Activated T-cell treated with anti-CD3 and anti-CD28 coated beads, Interleukin-2, amount 50 U/mL, for 48 hours (primary cell): Measurements from ENCODE around the gene MLEC.
A peak's percentile ranks its signal among the peaks of the same experiment; 100 is the strongest.
"Not testable (repeated sequence)": the region's sequence is repeated elsewhere in the genome, so short reads cannot be mapped to it uniquely, and the experiment has no call there.

Experiments
- DNase-seq, 2 experiments: peaks; one replicate each; pipeline ENCODE4 v3.0.0-alpha.2; 2020

Gene MLEC

DNA sequence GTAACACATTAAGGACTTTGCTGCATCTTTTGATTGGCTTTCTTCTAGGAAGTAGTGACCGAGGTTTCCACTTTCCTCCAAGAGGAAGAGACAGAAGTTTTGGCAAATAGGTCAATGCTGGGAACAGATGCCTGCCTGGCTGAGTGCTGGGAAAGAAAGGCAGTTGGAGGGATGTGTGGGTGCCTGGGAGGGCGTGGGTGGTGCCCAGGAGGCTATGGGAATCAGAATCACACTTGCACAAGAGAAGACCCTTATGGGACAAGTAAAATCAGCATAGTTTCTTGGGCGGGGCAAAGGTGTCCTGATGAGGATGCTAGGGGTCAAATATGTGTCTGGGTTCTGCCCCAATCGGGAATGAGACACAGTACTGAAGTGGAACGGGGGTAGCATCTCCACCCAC lies 37.8 kb downstream of the MLEC start:
- DNase-seq = no peak

DNA sequence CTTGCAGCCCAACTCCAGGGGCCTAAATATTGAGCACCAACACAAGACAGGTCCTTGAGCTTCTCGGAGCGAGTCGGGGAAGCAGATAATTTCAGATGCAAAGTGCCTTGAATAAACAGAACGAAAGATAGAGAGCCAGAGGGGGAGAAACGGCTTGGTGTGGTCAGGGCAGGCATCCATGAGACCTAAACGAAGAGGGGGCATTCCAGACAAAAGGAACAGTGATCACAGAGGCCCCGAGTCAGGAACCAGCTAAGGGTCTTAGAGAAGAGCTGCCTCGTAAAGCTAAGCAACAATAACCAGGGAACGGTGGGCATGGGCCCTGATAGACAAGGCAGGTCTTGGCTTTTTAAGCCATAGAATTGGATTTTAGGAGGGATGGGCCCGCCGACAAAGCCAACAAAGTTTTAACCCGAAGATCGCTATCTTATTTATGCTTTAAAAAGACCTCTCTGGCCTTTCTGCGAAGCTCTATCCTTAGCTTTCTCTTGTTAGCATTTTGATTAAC lies 38.3 kb downstream of the MLEC start:
- DNase-seq = no peak

DNA sequence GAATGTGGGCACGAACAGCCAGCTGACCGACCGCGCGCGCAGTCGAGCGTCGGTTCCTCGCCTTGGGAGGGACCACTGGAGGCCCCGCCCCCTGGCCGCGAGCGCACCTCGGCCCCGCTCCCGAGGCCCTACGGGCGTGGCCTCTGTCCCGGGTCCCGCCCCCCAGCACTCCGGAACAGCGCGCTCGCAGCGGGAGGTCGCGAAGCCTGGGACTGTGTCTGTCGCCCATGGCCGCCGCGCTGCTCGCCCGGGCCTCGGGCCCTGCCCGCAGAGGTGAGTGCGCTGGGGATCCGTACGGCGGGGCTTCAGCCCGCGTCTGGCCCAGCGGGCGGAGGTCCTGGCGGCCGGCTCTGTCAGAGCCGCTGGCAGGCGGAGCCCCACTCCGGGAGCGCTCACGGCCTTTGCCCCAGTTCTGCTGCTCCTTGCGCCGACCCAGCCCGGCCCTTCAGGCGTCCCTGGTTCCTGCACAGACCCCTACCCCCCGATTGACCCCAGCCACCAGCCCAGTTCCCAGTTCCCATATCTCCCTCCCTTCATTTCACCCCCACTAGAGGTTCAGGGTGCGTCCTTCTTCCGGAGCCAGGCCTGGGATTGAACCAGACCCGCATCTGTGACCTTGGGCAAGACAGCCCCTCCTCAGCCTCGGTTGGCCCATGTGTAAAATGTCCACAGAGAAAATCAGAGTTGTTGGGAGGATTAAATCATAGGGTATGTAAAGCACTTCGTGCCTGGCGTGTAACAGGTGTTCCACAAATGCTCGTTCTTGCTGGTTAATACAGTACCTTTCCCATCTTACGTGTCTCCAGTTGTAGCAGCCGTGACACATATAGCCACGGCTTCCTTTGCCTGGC lies 38.9 kb downstream of the MLEC start, which contains the start of gene ACADS:
Gene ACADS, plus strand, starts transcription at position 168 of the 851 bp plus-strand sequence. Its CDS starts 60 bp downstream, at position 228.
- DNase-seq = peak; percentile 91 to 94

DNA sequence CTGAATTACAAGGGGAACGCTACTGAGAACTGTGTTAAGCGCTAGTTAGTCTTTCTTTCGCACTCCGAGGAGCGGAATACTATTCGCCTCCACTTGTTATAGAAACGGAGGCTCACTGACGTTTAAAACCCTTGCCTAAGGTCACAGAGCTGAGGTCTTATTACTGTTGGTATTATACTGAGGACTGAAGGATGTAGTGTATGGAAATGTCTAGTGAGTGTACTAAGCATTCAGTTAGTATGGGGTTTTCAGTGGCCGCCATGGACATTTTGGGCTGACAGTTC lies 39.5 kb downstream of the MLEC start:
- DNase-seq = no peak

DNA sequence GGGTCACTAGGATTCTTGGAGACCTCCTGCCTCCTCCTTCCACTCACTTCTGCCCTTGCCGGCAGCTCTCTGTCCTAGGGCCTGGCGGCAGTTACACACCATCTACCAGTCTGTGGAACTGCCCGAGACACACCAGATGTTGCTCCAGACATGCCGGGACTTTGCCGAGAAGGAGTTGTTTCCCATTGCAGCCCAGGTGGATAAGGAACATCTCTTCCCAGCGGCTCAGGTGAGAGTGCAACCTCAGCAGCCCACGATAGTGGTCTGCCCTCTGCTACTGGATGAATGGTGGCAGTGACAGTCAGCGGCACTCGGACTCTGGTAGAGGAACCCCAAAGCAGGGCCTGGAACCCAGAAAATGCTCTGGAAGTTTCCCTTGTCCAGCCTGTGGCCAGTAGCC lies 40.0 kb downstream of the MLEC start:
- no peak for DNase-seq

DNA sequence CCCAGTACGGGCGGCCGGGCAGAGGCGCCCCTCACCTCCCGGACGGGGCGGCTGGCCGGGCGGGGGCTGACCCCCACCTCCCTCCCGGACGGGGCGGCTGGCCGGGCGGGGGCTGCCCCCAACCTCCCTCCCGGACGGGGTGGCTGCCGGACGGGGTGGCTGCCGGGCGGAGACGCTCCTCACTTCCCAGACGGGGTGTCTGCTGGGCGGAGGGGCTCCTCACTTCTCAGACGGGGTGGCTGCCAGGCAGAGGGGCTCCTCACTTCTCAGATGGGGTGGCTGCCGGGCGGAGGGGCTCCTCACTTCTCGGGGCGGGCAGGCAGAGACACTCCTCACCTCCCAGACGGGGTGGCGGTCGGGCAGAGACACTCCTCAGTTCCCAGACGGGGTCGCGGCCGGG lies 45.2 kb downstream of the MLEC start:
- DNase-seq = not testable (repeated sequence)

DNA sequence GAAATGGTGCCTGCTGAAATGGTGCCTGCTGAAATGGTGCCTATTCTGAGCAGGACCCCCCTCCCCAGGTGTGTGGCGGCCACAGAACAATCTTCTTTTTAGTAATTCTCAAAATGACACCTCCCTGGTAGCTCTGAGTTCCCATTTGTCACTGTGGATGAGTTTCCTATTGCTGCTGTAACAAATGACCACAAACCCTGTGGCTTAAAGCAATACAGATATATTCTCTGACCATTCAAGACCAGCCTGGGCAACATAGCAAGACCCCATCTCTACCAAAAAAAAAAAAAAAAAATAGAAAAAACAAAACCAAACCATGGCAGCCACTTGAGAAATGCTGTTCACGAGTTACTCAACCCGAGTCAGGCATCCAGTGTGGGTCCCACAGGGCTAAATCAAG lies 46.6 kb downstream of the MLEC start:
- DNase-seq = no peak

DNA sequence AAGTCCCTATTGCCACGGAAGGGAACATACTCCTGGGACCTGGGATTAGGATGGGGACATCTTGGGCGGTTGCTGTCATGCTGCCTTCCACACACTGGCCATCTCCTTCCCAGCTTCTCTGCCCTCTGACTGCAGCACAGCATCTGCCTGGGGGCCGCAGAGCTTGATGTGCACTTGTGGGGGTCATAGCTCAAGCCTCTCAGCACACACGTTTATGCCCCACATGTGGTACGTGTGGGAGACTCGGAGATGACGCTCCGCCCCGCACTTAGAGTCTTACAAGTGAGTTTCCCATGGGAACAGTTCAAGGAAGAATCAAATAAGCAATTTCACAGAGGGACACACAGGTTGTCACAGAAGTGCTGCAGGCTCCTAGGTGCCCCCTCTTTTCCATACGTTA lies 47.3 kb downstream of the MLEC start:
- DNase-seq = no peak

DNA sequence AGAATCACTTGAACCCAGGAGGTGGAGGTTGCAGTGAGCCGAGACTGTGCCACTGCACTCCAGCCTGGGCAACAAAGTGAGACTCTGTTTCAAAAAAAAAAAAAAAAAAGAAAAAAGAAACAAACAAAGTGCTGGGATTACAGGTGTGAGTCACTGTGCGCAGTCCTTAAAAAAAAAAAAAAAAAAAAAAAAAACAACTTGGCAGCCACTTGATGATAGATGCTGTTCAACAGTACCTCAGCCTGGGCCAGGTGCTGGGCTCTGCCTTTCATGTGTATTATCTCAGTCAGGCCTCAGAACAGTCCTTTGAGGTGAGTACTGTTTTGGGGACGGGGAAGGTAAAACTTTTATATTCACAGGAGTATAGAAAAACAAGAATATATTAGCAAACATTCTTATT lies 48.2 kb downstream of the MLEC start:
- no peak for DNase-seq

DNA sequence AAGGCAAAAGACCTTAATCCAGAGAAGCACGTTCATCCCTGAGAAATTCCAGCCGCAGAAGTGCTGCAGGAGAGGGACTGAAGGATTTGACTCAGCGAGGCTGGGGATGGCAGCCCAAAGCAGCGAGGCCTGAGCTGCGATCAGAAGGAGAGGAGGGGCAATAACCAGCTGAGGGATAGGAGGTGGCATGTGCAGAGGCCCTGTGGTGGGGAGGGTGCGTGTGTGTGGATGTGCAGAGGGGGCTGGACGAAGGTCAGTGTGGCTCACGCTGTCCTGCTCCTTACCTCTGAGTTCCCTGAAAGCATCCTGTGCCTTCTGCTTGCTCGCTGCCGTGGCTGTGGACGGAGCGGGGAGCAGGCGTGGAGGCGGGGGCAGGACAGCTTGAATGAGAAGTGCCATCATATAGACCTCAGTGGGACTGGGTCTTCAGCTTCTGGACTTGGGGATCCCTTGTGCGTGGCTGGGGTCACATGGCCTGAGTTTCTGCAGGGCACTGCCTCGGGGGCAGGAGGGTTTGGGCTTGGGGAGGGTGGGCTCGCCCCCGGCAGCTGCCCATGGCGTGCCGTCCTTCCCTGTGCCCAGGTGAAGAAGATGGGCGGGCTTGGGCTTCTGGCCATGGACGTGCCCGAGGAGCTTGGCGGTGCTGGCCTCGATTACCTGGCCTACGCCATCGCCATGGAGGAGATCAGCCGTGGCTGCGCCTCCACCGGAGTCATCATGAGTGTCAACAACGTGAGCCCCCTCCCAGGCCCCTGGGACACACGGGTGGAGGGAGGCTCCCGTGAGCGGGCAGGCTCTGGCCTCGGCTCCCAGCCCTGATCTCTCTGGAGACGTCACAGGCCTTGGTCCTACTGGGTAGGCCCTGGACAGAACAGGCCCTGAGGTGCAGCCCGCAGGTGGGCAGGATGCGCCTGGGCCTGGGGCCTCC lies 49.7 kb downstream of the MLEC start:
- DNase-seq = no peak

DNA sequence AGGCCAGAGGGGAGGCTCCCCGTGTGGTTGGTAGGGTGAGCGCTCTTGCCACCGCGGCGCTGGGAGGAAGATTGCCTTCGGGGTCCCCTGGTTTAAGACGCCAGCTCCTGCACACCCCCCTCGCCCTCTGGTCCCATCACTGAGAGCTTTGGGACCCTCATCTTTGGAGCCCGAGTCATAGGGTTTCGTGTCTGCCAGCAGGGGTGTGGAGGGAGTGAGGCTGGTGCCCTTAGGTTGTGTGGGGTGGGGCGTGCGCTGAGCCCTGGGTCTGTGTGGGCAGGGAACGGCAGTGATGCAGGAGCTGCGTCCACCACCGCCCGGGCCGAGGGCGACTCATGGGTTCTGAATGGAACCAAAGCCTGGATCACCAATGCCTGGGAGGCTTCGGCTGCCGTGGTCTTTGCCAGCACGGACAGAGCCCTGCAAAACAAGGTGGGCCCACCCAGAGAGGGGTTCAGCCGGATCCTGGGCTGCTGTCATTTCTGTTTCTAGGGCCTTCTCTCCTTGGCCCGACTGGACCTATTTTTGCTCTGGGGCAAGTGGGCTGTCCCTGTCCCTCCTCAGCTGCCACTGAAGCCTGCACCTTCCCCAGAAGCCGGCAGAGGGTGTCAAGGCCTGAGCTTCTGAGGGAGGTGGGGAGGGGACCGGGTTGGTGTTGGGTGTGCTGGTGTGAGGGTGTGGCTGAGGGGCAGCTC lies 50.8 kb downstream of the MLEC start:
- DNase-seq = no peak

DNA sequence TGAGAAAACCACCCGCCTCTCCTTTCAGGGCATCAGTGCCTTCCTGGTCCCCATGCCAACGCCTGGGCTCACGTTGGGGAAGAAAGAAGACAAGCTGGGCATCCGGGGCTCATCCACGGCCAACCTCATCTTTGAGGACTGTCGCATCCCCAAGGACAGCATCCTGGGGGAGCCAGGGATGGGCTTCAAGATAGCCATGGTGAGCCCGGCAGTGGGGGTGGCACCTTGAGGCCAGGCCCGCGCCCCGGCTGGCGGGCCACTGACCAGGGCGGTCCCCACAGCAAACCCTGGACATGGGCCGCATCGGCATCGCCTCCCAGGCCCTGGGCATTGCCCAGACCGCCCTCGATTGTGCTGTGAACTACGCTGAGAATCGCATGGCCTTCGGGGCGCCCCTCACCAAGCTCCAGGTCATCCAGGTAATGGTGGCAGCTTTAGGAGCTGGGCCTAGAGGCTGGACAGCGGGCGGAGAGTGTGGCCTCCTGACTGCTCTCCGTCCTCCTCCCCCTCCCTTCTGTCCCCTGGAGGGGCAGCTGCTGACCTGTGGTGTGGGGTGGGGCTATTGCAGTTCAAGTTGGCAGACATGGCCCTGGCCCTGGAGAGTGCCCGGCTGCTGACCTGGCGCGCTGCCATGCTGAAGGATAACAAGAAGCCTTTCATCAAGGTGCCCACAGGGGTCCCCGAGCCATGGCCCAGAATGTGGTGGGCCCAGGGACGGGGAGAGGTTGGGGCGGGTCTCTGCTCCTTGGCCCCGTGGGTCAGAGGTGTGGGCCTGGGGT lies 51.5 kb downstream of the MLEC start:
- no peak for DNase-seq

DNA sequence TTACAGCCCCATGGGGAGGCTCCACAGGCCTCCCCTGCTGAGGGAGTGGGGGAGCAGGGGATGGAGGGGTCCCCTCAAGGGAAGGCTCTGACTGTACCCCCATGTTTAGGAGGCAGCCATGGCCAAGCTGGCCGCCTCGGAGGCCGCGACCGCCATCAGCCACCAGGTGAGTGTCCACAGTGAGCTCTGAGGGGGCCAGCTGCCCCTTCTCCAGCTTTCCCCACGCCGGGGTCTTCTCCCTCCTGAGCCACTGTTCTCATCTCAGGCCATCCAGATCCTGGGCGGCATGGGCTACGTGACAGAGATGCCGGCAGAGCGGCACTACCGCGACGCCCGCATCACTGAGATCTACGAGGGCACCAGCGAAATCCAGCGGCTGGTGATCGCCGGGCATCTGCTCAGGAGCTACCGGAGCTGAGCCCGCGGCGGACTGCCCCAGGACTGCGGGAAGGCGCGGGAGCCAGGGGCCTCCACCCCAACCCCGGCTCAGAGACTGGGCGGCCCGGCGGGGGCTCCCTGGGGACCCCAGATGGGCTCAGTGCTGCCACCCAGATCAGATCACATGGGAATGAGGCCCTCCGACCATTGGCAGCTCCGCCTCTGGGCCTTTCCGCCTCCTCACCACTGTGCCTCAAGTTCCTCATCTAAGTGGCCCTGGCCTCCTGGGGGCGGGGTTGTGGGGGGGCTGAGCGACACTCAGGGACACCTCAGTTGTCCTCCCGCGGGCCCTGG lies 52.2 kb downstream of the MLEC start:
- no peak for DNase-seq

DNA sequence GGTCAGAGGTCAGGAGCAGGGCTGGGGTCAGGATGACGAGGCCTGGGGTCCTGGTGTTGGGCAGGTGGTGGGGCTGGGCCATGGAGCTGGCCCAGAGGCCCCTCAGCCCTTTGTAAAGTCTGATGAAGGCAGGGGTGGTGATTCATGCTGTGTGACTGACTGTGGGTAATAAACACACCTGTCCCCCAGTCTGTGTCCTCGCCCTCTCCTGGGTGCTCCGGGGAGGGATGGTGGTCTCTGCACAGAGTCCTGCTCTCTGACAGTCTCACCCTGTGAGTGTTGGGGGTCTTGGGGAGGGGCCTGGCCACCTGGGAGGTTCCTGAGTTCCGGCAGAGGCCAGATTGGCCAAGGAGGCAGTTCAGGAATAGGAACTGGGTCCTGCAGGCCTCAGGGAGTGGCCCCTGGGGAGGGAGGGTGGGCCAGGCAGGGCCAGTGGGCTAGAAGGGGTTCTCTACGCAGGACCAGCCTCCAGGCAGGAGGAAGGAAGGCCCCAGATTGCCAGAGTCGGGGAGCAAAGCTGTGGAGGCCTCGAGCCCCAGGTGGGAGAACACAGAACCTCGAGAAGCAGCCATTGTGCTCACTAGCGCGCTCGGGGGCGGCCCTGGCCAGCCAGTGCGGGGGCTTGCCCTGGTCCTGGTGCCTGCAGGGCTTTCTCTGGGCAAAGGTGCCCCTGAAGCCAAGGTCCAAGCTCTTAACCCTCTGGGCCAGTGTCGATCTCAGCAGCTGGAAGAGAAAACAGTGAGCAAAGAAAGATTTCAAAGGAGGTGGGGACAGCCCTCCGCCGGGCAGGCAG lies 53.1 kb downstream of the MLEC start:
- DNase-seq = no peak

DNA sequence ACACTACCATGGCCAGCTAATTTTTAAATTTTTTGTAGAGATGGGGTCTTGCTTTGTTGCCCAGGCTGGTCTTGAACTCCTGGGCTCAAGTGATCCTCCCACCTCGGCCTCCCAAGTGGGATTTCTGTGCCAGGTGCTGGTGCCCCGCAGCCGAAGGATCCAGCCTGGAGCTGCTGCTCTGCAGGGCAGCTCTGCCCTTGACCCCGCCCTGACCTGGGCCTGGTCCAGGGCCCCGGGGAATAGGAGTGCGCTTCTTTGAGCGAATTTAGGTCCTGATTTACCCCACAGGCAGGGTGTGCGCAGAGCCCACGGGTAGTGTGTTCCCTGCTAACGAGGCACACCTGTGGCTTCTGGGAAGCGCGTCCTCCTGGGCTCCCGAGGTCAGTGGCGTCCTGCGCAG lies 53.9 kb downstream of the MLEC start:
- no peak for DNase-seq

DNA sequence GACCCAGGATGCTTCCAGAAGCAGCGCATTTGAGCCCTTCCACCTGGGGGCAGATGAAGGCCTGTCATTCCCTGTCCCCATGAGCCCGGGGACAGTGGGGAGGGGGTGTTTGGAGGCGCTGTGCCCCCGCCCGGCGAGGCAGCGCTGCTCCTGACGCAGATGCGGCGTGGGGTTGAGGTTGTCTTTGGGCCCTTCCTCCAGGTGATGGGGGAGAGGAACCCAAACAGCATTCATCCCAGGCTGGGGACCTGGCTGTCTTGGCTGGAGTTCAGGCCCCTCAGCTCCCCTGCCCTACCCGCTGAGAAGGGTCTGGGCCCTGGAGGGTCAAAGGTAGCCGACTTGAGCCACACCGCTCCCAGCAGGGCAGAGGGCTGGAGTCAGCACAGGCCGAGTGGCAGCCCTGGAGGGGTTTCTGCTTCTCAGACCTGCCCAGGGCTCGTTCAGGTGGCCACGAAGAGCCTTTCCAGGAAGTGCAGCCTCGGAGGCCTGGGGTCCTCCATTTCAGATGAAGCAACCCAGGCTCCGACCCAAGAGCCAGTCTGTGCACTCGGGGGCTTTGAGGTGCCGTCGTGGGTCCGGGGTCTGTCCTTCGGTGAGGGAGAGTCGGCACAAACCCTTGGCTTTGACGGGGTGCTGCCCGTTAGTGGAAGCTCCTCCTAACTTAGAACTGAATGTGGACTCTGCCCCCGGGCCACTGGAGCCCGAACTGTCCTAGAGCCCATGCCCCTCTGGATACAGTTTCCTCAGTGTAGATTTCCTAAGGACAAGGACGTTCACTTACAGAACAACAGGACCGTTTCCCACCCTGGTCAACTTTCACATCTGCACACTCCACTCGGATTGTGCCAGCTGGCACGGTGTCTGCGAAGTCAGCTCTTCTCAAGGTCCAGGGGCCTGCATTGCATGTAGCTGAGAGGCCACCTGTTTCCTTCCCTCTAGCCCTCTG lies 54.8 kb downstream of the MLEC start:
- no peak for DNase-seq

DNA sequence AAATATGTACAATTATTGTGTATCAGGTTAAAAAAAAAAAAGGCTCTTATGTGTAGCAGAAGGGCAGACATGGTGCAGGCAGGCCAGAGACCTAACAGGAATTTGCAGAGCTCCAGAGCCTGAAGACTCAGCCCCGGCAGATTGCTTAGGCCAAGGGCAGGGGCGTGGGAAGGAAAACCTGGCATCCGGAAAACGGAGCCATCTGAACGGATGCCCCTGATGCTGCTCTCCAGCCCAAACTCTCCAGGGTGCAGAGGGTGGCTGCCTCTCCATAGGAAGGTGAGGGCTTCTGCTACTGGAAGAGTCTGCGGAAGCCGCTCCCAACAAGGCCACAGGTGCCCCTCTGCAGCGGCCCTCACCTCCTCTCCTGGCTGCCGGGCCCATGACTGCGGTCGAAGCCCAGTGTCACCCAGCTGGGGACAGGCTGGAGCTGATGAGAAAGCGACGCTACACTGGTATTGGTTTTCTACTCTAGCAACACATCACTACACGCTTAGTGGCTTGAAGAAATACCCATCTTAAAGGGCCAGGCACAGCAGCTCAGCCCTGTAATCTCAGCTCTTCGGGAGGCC lies 58.1 kb downstream of the MLEC start:
- no peak for DNase-seq

DNA sequence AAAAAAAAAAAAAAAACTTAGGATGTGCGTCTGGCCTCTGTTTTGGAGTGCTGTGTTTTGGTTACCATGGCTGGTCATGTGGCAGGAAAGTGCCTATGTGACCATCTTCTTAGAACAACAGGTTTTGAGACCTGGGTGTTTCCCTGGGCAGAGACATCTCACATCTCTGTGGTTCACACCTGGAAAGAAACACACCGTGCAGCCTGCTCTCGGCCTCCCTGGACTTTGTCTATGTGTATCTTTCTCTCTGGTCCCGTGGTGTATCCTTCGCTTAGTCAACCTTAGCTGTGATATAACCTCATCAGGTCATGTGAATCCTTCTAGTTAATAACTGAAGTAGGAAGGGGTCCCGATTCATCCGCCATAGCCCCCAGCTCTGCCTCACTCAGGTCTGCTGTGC lies 61.3 kb downstream of the MLEC start:
- no peak for DNase-seq

DNA sequence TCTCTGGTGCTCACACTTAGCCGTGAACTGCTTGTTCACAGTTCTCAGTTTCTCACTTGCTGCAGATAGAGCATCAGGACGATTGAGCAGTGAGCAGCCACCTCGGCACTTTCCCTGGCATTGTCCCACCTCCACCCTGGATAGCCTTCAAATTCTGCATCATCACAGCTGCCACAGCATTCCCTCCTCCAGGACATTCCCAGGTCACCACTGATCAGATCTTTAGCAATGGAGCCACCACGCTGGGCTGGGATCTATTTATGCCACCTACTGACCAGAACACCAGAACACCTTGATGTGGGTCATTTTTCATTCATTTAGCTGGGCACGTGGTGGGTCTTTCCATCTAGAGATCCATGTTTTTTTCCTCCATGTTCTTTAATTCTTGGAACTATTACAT lies 62.3 kb downstream of the MLEC start:
- no peak for DNase-seq
